HG03159 (cell line): ENCODE measurements around the gene TP53AIP1.

Experiments used
- ATAC-seq: cut with Tn5 transposase; IDR thresholded peaks from one replicate; pipeline ENCODE4 v1.9.1; 2021; ENCODE audit warnings: mild to moderate bottlenecking, moderate library complexity; ENCODE audit not compliant: unreplicated experiment

The TP53AIP1 gene

DNA sequence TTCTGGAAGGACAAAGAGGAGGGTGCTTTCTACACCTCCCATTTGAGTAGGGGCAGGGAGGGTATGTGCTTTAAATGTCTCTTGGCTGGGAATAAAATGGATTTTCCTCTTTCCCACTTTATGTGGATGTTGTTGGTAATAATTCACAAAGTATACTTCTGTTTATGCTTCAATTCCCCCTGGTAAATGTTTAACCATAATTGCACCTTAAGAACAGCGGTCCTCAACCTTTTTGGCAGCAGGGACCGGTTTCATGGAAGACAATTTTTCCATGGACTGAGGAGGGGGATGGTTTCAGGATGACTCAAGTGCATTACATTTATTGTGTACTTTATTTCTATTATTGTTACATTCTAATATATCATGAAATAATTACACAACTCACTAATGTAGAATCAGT is 4.0 kb upstream of the TP53AIP1 start:
- no peak for ATAC-seq

DNA sequence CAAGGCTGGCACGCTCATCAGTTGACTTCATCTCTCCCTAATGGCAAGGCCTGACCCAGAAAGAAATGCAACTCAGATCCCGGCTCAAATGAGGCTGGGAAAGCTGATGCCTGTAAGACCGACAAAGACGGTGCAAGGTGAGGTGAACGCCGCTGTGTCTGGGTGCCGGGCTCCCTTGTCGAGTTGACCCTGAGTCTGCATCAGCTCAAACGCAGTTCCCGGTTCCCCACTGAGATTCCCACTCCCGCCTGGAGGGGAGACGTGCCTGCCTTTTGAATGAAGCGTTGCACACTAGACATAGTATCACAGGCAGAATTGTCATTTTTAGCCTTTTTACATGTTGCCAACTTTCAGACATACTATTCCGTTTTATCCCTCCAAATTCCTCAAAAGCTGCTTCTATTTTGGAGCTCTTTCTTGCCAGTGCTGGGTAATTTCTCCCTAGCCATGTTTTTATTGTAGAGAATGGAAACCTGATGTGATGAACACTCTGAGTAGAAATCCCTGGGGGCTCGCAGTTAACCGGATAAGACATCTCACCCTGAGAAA is 831 bp upstream of the TP53AIP1 start:
- ATAC-seq, result no peak

DNA sequence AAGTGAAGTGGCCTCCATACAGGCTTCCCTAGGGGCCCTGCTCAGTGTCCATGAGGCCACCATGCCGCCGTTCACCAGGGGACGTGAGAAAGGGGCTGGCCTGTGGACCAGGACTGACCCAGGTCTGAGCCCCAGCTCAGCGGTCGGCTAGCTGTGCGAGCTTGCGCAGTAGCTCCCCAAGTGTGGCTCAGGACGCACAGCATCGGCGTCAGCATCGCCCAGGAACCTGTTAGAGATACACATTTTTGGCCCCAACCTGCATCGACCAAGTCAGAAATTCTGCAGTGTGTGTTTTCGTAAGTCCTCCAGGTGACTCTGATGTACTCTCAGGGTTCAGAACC is 429 bp downstream of the TP53AIP1 start:
- ATAC-seq, result no peak

DNA sequence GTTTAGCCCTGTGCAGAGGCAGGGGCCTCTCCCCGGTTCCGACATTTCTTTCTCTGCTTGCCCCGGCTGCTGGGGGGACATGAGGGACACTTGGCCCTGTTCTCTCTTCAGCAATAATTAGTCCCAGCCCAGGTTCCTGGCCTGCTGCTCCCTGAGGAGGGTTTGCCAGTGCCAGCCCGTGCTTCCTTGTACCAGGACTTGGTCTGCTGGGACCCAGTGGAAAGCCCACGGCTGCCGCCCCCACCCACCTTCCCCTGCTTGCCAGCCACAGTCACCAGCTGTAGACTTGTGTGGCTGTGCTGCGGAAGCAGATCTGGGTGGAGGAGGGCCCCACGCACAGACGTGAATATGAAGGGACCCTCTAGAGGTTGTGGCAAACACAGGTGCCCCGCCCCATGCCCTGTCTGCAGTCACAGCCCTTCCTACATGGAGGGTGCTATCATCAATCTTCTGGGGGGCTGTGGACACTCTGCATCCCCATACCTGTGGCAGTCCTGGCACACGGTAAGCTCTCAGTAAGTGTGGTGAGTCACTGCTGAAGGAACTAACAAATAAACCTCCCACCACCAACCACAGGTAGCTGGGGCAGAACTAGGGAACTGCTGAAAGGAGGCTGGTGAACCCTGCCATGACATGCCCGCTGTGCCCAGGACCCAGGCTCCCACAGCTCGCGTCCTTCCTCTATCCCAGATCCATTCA is 949 bp downstream of the TP53AIP1 start:
- ATAC-seq, result no peak

DNA sequence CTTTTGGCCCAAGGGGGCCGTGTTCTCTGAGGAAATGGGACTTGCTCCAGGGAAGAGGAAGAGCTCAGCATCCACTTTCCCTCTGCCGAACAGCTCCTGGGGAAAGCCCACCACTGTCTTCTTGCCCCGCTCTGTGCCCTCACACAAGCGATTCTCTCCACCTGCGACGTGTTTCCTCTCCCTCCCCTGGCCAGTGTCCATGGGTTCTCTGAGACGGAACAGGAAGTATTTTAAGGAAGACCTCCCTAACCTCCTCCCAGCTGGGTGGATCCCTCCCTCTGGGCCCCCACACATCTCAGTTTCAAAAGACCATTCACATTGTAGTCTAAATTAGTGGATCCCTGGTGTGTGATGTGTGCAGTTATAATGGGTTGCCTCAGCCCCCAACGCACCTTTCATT is 1.6 kb downstream of the TP53AIP1 start:
- ATAC-seq, result no peak

DNA sequence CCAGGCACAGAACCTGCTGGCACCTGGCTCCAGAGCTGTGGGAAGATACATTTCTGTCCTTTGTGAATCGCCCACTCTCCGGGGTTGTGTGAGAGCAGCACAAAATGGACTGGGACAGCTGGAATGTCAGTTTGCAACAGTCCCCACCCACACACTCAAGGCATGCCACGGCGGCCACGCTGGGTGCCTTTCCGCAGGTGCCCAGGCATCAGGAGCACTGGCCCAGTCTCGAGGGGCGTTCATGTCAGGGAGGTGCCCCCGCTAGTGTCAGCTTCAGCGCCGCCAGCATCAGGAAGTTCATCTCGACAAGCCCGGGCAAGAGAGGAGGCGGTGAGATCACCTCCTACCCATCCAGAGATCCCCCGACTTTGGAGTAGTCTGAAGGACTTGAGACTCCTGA is 2.1 kb downstream of the TP53AIP1 start:
- no peak for ATAC-seq

DNA sequence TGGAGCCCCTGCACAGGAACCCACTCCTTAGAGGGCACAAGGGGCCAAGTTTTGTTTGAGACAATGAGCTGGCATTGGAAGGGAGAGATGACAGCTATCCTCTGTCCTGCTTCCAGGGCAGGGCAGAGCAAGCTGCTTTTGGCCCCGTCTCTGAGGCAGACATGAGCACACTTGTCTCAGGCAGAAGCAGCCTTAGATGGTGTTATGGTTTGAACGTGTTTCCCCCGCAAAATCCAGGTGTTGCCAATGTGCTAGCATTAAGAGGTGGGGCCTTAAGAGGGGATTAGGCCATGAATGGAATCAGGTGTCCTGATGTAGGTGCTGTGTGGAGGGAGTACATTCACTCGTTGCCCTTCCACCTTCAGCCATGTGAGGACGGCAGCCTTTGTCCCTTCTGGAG is 2.5 kb downstream of the TP53AIP1 start:
- ATAC-seq, result no peak

DNA sequence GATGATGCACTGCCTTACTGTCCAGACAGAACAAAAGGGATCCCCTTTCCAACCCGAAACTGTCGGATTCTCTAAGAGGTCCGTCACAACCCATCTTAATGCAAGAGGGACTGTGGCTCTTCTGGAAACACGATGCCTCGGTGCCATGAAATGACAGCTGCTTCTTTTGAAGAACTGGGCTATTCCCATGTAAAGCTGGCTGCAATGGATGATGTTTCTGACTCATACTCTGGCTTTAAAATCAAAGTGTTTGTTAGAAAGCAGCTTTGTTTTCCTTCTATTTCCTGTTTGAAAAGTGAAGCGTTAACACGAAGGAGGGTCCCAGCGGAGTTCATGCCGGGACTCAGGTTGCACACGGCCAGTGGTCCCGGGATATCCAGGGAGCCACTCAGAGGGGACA is 3.1 kb downstream of the TP53AIP1 start:
- no peak for ATAC-seq

DNA sequence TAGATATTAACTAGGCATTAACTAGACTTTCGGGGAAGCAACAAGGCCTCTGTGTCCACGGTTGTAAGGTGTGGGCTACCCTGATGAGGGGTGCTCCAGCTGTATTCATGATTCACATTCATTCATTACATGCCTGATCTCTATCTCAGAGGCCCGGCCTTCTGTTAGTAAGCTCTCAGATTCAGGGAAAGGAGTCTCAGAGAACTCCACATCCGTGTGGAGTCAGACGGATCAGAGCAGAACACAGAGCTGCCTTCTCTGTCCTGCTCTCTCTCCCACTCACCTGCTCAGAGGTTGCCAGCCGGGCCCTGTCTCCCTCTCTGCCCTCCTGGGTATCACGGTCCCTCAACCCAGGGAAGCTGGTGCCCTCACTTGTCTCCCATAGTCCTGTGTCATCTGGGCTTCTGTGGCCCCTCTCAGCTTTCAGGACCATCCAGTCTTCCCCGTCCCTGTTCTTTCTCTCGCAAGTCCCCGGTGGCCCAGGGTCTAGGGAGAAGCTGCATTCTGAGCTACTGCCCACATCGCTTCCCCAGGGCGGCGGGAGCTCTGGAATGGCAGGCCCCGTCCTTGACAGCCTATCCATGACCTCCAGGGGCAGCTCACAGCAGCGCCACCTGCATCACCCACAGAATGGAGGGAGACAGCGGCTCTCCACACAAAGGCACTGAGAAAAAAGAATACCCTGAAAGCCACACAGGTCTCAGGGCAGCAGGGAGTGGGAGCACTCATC is 4.3 kb downstream of the TP53AIP1 start:
- ATAC-seq, result no peak

DNA sequence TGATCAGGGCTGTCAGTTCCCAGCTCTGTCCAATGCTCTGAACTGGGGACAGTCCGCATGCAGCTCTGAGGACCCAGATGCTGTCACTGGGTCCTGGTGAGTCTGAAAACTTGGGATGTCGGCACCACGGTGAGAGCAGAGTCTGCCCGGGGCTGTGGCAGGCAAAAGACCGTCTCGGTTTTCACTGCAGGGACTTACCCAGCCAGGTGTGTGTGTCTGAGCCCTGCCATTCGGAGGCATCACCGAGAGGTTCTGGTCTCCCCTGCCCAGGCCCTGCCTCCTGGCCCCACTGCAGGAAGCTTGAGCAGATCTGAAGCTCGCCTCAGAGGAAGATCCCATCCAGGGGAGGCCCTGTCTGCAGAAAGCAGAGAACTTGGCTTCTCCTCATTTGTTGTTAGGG is 5.2 kb downstream of the TP53AIP1 start:
- ATAC-seq, result no peak

DNA sequence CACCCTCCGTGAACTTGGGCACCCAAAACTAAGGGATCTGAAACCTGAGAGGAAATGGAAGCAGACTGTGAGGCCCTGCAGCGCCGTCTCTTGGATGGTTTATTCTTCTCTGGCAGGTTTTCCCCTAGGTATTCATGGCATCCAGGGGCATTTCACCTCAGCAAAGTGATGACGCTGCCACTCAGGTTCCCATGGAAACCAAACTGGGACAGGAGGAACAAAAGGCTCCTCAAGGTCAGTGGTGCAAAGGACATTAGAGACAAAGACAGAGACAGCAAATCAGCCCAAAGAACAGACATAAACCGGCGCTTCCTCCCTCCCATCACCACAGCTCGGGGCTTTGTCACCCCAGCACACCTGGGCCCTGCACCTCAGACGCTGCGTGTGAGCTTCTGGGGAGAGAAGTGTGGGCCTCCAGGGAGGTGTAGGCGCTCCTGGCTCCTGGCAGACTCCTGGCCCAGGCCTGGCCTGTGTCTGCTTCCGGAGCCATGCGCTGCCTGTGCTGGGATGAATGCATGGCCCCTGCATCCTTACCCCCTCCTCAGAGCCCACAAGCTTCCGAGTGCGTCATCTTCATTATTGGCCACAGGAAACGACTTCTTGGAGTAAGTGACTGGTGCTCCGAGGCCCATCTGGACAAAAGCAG is 5.9 kb downstream of the TP53AIP1 start:
- ATAC-seq, result no peak

DNA sequence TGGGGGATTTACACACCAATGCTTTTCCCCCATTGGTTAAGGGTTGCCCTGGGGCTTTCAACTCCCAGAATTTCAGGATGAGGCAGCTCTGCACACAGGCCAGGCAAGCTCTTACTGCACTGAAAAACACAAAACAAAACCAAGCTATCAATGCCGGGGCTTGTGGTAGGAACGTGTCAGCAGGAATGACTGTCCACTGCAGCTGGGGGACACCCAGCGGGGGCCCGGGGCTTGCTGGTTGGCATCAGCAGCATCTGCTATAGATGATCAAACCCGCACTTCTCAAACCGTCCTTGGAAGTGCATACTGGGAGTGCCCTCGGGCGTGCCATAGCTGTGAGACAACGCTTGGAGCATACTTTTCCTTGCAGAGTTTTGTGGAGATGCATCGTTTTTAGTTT is 7.7 kb downstream of the TP53AIP1 start:
- no peak for ATAC-seq

DNA sequence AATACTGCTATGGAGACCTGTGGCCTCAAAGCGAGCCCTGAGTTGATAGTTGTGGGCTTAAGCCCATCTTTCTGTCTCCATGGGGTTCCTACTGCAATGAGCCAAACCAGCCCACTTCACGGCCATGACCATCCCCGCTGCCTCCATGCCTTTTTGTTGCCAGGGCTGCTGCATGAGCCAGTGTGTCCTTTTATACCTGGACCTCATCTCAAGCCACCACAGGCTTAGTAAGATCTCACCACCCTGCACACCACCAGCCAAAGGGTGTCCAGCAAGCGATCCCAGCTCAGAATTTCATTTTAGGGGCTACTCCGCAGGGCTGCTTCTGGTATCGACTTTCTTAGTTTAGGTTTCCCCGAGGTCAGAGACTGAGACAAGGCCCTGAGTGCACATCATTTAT is 8.3 kb downstream of the TP53AIP1 start:
- no peak for ATAC-seq

DNA sequence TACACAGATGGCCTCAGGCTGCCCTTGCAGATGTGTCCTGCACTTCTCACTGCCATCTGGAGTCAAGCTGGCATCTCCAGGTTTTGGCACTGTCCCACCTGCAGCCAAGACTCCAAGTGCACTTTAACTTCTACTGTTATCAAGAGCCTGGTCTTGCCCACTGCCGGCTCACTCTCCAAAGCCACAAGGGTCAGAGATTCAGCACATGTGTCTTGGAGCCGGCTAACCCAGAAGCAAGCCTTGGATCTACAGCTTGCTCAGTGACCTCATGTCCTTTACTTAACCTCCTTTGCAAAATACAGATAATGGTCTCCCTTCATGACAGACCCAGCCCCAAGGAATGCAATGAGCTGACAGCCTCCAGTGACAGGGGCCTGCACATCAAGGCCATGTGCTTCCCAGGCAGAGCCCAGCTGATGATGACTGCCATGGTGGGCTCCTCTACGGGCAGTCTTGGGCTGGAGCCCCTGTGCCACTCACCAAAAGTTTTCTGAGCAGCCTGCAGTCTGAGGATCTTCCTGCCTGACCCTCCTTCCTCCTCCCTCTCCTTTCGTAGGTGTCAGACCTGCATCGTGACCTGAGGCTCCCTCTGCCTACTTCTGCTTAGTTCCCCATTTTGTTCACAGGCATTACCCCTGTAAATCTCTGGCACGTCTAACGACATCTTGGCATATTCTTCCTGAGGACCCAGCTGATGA is 9.0 kb downstream of the TP53AIP1 start:
- no peak for ATAC-seq

DNA sequence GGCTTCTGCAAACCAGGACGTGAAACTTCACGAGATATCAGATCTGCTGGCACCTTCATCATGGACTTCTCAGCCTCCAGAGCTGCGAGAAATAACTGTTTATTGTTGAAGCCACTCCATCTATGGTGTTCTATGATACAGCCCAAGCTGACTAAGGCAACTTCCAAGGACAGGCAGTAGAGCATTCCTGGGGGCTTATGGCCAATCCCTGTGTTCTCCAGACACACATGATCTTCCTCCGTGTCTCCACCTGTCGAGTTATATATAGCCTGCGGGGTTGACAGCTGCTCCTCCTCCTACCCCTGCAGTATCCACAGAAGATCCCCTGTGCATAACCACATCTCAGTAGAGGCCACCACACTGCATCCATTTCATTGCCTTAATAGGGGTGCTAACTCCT is 11.0 kb downstream of the TP53AIP1 start:
- no peak for ATAC-seq

DNA sequence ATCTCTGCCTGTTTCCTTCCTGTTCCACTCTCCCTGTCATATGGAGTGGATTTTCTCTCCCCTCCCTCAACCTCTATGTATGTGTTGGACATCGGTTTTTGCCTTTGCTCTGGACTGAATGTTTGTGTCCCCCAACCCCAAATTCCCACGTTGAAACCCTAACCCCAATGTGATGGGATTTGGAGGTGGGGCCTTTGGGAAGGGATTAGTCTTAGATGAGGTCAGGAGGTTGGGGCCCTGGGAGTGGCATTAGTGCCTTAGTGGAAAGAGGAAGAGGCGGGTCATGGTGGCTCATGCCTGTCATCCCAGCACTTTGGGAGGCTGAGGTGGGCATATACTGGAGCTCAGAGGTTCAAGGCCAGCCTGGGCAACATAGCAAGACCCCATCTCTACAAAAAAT is 11.6 kb downstream of the TP53AIP1 start:
- no peak for ATAC-seq

DNA sequence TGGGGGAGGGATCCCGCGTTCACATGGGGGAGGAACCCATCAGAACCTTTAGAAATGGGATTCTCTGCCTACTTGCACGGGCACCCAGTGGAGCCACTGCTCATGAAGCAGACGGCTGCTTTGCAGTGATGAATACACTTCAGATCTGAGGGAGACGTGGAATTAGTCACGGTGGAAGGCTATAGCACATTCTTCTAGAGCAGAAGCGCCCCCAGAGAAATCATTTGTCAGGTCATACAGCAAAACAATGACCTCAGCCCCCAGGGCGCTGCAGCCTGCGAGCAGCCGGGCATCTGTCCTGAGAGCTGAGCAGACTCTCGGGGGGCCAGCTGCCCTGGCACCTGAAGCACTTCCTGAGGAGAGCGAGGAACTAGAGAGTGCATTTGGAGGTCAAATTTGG is 12.7 kb downstream of the TP53AIP1 start:
- ATAC-seq, result no peak

DNA sequence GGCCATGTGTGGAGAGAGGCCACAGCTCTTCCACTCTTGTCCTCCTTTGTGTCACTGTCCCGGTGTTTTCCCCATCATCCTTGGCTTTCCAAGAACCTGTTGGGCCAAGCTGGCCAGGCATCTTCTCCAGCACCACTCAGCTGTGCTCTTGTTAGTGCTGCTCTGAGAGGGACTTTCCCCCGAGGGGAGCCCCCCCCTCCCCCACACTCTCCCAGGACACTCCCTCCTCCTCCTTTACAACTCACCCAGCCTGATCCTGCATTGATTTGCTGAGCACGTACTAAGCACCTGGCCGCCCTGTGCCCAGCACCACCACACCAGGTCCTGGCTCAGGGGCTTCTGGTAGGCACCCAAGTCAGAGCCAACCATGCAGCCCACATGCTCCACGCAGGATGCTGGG is 13.2 kb downstream of the TP53AIP1 start:
- ATAC-seq, result no peak

DNA sequence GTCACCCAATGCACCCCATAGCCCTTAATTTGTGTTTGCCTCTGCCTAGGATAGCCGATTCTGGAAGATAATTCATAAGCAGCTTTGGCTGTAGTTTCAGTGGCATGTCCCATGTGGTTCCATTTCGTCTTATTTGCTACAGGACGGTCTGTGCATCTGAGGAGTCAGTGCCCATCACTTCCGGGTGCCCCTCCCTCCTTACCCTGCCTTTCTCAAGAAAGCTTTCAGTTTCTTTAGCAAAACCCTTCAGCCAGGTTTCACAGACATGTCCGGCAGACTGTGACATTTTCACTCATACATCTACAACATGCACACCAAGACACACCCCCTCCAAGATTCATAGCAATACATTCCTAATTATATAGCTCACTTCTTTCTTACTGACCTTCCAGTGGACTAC is 14.3 kb downstream of the TP53AIP1 start:
- ATAC-seq, result peak; percentile 97

DNA sequence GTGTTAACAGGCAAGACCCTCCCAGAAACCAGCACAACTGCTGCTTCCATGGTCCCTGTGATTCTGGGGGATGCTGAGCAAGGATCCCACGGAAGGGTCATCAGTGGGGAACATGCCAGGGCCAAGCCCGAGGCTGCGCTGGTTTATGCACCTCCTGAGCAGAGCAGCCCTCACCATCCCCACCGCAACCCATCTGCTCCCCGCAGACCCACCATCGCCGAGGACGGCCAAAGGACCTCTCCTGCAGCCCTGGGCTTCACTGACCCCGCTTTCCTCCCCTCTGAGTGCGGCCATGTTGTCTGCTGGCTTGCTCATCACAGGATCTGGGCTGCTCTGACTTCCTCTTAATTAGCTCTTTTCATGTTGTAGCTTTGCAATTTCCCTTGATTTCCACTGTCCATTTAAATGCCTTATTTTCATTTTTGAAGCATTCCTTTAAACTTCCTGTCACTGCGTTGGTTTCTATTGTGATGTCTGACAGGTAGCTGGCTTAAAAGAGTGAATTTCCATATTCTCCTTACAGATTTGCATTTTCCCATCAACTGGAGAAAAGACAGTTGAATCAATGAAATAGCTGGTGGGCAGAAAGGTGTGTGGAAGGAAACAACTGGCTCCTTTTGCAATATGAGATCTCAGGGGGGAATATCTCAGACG is 14.9 kb downstream of the TP53AIP1 start:
- no peak for ATAC-seq

DNA sequence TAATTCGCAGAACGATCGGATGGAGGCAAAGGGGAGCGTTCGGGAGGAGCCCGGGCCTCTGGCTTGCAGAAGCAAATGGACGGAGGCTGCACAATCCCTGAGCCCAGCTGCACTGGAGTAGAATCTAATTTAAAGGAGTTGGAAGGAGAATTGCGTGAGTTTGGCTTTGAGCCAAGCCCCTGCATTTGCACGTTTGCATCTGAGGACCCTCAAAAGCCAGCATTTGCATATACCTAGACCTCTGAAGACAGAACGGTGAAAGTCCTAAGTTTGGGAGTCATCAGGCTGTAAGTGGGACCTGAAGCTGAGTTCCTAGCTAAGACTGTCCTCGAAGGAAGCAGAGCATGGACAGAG is 15.6 kb downstream of the TP53AIP1 start:
- no peak for ATAC-seq
